Tibial nerve (tissue), 4 donors: ENCODE data around the gene RFC1. TPM values are rescaled to one million over a fixed set of nuclear protein-coding genes. Genes with fewer than 3 reads are reported as not detected.
"Not testable (repeated sequence)": the region's sequence is repeated elsewhere in the genome, so short reads cannot be mapped to it uniquely, and the experiment has no call there.

Source experiments
- DNase-seq, 2 donors: peaks; one replicate each; pipeline ENCODE4 v3.0.0-alpha.2; 2019; ENCODE audit warnings: low spot score in 2 of 2
- H3K27ac ChIP-seq, 4 donors: fragments of 200-600 bp; sonication (generic) in 3 of 4; one replicate each; pipeline ENCODE4 v1.5.1; 2017 to 2019; ENCODE audit warnings: mild to moderate bottlenecking in 1 of 4
- H3K27me3 ChIP-seq, 2 donors: fragments of 200-600 bp; sonication (generic) in 1 of 2; one replicate each; pipeline versions ENCODE4 v1.5.1 to v1.6.0; 2017 to 2019
- H3K36me3 ChIP-seq, 3 donors: fragments of 200-600 bp; sonication (generic); one replicate each; pipeline ENCODE4 v1.5.1; 2018 to 2019
- H3K4me1 ChIP-seq, 4 donors: fragments of 200-600 bp; sonication (generic) in 3 of 4; one replicate each; pipeline ENCODE4 v1.5.1; 2017 to 2019
- H3K4me3 ChIP-seq, 4 donors: fragments of 200-600 bp; sonication (generic) in 3 of 4; one replicate each; pipeline ENCODE4 v1.5.1; 2017 to 2019; ENCODE audit warnings: mild to moderate bottlenecking in 1 of 4, moderate library complexity in 1 of 4
- H3K9me3 ChIP-seq, 4 donors: fragments of 200-600 bp; sonication (generic) in 3 of 4; one replicate each; pipeline ENCODE4 v1.5.1; 2017 to 2019
- EP300 ChIP-seq, 2 donors: sonication (generic); formaldehyde crosslinking; IDR thresholded peaks; one replicate each; pipeline ENCODE4 v1.6.1; 2017; ENCODE audit warnings: antibody characterized with exemption in 2 of 2, mild to moderate bottlenecking in 1 of 2
- POLR2A ChIP-seq, 2 donors: fragments of 450-650 bp; IDR thresholded peaks; one replicate each; pipeline ENCODE4 v1.6.1; 2017; ENCODE audit warnings: antibody characterized with exemption in 2 of 2, mild to moderate bottlenecking in 2 of 2, moderate library complexity in 2 of 2
- WGBS, 2 donors: methylation state at CpG; one replicate each; pipeline ENCODE4 v1.1.5; 2018; 5-methylcytosine and 5-hydroxymethylcytosine counted together
- total RNA-seq, 4 donors: library from RNA; depleted of rRNA; stranded (reverse); fragments of >200 nt; gene quantifications; one replicate each; pipeline ENCODE4 v1.1.0, GENCODE V29; 2016
- TF ChIP-seq, protein P1 (sequence below), 5 experiments: fragments of 200-600 bp in 3 of 5; fragments of 450-650 bp in 2 of 5; sonication (generic) in 3 of 5; IDR thresholded peaks; one replicate each; pipeline ENCODE4 v1.5.1; 2016 to 2019; ENCODE audit warnings: antibody characterized with exemption in 5 of 5, mild to moderate bottlenecking in 3 of 5, moderate library complexity in 2 of 5

The RFC1 gene
- total RNA-seq, 4 donors from 2014 or later: 23.3 to 85.9 (median 38.5) TPM

- Histone ChIP-seq H3K27ac (no peak within 1 kb of the TSS), H3K36me3 (no peaks in the 10 kb centered on the region), H3K4me3 (no peak within 1 kb of the TSS), H3K9me3 (no peaks in the 10 kb centered on the region), H3K27me3 (no peaks in the 10 kb centered on the region), H3K4me1 (no peaks in the 10 kb centered on the region)
- WGBS, 2 donors: 40 to 43% methylated on average over 12 of the region's 12 CpGs
- DNase-seq: no peak
- TF ChIP-seq POLR2A (IDR thresholded peaks at IDR 0.05) (no peak), EP300 (IDR thresholded peaks at IDR 0.05) (no peak)
- TF ChIP-seq, protein P1, sequence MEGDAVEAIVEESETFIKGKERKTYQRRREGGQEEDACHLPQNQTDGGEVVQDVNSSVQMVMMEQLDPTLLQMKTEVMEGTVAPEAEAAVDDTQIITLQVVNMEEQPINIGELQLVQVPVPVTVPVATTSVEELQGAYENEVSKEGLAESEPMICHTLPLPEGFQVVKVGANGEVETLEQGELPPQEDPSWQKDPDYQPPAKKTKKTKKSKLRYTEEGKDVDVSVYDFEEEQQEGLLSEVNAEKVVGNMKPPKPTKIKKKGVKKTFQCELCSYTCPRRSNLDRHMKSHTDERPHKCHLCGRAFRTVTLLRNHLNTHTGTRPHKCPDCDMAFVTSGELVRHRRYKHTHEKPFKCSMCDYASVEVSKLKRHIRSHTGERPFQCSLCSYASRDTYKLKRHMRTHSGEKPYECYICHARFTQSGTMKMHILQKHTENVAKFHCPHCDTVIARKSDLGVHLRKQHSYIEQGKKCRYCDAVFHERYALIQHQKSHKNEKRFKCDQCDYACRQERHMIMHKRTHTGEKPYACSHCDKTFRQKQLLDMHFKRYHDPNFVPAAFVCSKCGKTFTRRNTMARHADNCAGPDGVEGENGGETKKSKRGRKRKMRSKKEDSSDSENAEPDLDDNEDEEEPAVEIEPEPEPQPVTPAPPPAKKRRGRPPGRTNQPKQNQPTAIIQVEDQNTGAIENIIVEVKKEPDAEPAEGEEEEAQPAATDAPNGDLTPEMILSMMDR (IDR thresholded peaks at IDR 0.05): no peak
Measured at GRCh38 chr4:39406763-39407583, 40.8 kb upstream of the RFC1 start, which contains the start of gene KLB. Gene KLB, plus strand, starts transcription at chr4:39406930. Its CDS starts 20 bp downstream, at chr4:39406950.

DNA sequence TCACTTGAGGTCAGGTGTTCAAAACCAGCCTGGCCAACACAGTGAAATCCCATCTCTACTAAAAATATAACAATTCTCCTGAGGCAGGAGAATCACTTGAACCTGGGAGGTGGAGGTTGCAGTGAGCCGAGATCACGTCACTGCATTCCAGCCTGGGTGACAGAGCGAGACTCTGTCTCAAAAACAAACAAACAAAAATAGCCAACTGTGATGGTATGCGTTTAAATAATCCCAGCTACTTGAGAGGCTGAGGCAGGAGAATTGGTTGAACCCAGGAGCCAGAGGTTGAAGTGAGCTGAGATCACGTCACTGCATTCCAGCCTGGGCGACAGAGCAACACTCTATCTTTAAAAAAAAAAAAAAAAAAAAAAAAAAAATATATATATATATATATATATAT, 35.5 kb upstream of the RFC1 start:
- WGBS, 2 donors: 56 to 65% methylated on average over 6 of the region's 6 CpGs
- H3K36me3 ChIP-seq, H3K9me3 ChIP-seq, H3K4me3 ChIP-seq, H3K27ac ChIP-seq, H3K4me1 ChIP-seq, H3K27me3 ChIP-seq, DNase-seq: not testable (repeated sequence)

GRCh38 chr4:39394706-39395105, 28.5 kb upstream of the RFC1 start:
- H3K4me1 ChIP-seq: no peaks in the 10 kb centered on the region
- H3K36me3 ChIP-seq: no peaks in the 10 kb centered on the region
- no peak overlapping the region for H3K4me3 ChIP-seq
- no peaks in the 10 kb centered on the region for H3K9me3 ChIP-seq
- no peak for DNase-seq
- no peak overlapping the region for H3K27ac ChIP-seq
- 46 to 61% methylated on average over 3 of the region's 3 CpGs for WGBS, 2 donors
- TF ChIP-seq POLR2A (IDR thresholded peaks at IDR 0.05) (no peak), EP300 (IDR thresholded peaks at IDR 0.05) (no peak)
- TF ChIP-seq, protein P1 (IDR thresholded peaks at IDR 0.05): no peak
- no peaks in the 10 kb centered on the region for H3K27me3 ChIP-seq

GRCh38 chr4:39390603-39391002, 24.4 kb upstream of the RFC1 start:
- Histone ChIP-seq H3K4me1 (no peaks in the 10 kb centered on the region), H3K9me3 (no peaks in the 10 kb centered on the region), H3K27me3 (no peaks in the 10 kb centered on the region), H3K27ac (no peak overlapping the region), H3K4me3 (no peak overlapping the region), H3K36me3 (no peaks in the 10 kb centered on the region)
- DNase-seq: no peak
- 56 to 61% methylated on average over 6 of the region's 6 CpGs for WGBS, 2 donors
- TF ChIP-seq, protein P1 (IDR thresholded peaks at IDR 0.05): no peak
- TF ChIP-seq EP300 (IDR thresholded peaks at IDR 0.05): no peak
- TF ChIP-seq POLR2A (IDR thresholded peaks at IDR 0.05): no peak

GRCh38 chr4:39384563-39384962, 18.4 kb upstream of the RFC1 start:
- H3K4me3 ChIP-seq: no peak overlapping the region
- H3K36me3 ChIP-seq: no peaks in the 10 kb centered on the region
- WGBS, 2 donors: 83 to 89% methylated on average over 11 of the region's 11 CpGs
- H3K27ac ChIP-seq: no peak overlapping the region
- no peaks in the 10 kb centered on the region for H3K27me3 ChIP-seq
- H3K4me1 ChIP-seq: no peaks in the 10 kb centered on the region
- TF ChIP-seq, protein P1 (IDR thresholded peaks at IDR 0.05): no peak
- TF ChIP-seq EP300 (IDR thresholded peaks at IDR 0.05) (no peak), POLR2A (IDR thresholded peaks at IDR 0.05) (no peak)
- DNase-seq: no peak
- H3K9me3 ChIP-seq: peaks cover 0 to 1% (median 0%) of the 10 kb centered on the region in 4 donors
